NCI-H748 (cell line): Measurements from ENCODE around the gene EVI5.
"Not testable (repeated sequence)": the region's sequence is repeated elsewhere in the genome, so short reads cannot be mapped to it uniquely, and the experiment has no call there.

ENCODE experiments used
- DNase-seq: peaks from one replicate; lab custom pipeline; 2025; ENCODE audit not compliant: unreplicated experiment; lab: John Stamatoyannopoulos, UW

Gene EVI5

DNA sequence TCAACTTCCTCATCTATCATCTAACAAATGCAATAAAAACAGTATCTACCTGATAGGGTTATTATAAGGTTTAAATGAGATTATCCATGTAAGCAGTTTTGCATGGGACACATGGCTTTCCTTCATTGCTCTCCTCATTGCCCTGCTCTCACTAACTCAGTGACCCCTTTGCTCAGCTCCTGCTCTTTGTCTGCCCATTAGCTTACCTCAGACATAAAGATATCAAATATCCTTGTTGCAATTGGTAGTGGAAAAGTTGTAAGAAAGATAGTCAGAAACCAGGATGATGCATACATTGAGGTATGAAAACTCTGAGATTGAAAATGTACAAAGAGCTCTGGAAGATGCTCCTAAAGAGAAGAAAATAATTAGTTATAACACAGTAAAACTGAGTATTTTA lies 89.8 kb downstream of the EVI5 start:
- DNase-seq: no peak

DNA sequence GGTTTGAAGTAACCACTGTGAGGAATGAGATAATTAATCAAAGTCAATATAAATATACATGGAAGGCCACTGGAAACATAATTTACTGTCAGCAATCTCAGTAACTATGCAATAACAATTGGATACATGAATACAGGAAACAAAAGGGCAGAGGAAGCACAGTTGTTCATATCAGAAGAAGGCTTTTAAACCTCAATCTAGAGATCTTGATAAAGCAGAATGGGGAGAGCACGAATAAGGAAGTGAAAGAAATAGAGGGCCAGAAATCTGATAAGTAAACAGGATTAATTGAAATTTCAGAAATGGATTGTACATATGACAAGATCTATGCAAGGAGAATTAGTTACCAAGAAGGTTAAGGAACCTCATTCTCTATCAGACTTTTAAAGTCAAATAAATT lies 93.0 kb downstream of the EVI5 start:
- DNase-seq: no peak

DNA sequence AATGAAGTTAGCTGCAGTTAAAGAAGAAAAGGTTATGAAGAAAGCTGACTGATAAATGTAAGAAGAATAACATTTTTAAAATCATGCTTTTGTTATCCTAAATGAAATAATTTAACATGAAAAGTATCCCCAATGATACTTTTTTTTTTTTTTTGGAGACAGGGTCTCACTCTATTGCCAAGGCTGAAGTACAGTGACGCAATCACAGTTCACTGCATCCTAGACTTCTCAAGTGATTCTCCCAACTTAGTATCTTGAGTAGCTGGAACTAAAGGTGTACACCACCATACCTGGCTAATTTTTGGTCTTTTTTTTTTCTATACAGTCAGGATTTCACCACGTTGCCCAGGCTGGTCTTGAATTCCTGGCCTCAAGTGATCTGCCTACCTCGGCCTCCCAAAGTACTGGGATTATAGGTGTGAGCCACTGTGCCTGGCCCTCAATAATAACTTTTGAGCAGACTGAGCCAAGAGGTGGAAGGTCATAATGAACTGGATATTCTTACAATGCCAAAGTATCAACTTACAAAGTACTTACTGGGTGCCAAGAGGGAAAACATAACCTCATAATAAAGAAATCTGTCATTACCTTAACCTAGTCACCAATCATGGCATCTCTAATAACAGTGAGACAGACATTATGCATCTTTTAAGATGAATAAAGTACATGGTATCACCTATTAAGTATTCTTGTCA lies 94.5 kb downstream of the EVI5 start:
- DNase-seq: no peak

DNA sequence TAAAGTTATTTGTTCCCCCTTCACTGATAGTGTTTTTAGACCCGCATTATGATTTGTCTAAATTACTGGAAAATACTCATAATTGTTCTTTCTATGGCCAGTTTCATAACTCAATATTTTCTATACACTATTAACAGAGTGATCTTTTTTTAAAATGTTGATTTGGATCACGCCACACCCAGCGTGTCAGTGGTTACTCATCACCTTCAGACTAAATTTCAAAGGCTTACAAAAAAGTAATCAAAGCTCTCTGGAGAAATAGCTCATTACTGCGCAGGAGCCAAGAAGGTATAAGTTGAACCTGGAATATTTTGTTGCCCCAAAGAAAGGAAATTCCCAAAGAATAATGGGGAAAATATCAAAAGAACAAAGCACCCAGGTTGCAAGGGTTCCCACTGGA lies 104.9 kb downstream of the EVI5 start:
- no peak for DNase-seq

DNA sequence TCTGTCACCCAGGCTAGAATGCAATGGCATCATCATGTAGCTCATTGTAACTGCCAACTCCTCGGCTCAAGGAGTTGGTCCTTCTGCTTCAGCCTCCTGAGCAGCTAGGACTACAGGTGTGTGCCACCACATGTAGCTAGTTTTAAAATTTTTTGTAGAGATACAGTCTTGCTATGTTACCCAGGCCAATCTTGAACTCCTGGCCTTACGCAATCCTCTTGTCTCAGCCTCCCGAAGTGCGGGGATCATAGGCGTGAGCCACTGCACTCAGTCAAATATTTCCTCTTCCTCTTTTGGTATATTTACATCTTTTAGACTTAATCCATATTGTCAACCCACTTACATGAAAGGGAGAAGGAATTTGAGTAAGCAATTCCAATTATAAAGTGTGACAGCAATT lies 121.1 kb downstream of the EVI5 start:
- no peak for DNase-seq

DNA sequence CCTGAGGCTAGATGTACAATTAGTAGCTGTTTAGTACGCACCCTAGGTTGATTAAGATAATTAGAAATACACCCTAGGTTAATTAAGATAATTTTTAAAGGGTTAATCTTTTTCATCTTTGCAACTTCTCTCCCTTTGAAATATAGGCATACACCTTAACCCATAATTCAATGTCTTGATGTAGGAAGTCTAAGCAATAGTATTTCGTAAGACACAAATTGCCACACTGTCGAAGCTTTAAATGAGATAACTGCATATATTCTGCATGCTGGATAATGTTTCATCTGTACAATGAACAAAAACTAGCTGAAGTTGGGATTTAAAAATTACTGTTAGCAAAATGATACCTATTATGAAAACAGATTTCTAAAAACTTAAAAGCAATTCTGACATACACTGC lies 122.9 kb downstream of the EVI5 start:
- no peak for DNase-seq

DNA sequence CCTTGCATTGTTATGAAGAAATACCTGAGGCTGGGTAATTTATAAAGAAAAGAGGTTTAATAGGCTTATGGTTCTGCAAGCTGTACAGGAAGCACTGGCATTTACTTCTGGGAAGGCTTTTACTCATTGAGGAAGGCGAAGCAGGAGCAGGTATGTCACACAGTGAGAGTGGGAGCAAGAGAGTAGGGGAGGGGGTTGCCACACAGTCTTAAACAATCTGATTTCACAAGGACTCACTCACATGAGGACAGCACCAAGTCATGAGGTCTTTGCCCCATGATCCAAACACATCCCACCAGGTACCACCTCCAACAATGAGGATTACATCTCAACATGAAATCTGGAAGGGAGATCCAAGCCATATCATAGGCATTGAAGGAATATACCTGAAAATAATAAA lies 127.2 kb downstream of the EVI5 start:
- no peak for DNase-seq

DNA sequence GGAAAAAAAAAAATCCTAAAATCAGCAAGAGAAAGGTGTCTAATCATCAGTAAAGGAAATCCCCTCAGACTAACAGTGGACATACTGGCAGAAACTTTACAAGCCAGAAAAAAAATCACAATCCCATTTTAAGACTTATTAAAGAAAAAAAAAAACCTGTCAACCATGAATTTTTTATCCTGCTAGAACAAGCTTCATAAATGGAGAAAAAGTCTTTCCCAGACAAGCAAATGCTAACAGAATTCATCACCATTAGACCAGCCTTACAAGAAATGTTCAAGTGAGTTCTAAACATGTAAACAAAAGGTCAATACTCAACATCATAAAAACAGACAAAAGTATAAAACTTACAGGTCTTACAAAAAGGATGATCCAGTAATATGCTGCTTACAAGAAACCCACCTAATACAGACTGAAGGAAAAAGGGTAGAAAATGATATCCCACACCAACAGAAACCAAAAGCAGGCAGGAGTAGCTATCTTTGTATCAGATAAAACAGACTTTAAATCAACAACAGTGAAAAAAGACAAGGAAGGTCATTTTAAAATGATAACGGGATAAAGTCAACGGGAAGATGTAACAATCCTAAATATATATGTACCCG lies 129.6 kb downstream of the EVI5 start:
- no peak for DNase-seq

DNA sequence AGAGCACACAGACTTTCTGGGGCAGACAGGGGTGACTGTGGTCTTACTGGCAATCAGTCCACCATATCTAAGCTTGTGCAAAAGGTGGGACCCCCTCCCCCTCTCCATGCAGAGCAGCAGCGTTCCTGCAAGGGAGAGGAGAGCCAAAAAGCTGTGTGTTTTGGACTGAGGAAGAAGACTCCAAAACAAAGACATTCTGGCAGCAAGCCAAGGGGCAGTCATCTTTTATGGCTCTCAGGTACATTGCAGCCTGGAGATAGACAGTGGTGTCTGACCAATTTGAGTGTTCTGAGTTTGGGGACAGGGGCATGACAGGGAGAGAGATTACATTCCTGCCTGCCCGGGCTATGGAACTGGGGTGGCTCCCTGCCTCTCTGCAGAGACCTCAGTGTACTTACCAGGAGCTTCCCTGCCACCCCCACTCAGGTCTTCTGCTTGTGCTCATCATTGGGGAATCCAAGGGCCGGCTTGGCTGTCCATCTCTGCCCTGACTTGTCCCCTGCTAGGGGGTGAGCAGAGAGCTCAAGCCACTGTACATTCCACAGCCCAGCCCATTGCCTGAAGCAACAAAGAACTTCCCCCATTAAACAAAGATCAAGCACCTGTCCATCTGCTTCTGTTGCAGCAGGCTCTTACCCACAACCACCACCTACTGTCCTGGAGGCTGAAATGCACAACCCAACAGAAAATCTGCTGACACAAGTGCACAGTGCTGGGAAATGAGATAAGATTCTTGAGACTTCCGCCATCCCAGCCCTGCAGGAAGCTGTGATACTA lies 131.1 kb downstream of the EVI5 start:
- DNase-seq: no peak

DNA sequence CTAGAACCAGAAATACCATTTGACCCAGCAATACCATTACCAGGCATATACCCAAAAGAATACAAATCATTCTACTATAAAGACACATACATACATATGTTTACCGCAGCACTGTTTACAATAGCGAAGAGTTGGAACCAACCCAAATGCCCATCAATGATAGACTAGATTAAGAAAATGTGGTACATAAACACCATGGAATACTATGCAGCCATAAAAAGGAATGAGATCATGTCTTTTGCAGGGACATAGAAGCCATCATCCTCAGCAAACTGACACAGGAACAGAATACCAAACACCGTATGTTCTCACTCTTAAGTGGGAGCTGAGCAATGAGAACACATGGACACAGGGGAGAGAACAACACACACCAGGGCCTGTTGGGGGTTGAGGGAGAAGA lies 144.2 kb downstream of the EVI5 start:
- DNase-seq: not testable (repeated sequence)

DNA sequence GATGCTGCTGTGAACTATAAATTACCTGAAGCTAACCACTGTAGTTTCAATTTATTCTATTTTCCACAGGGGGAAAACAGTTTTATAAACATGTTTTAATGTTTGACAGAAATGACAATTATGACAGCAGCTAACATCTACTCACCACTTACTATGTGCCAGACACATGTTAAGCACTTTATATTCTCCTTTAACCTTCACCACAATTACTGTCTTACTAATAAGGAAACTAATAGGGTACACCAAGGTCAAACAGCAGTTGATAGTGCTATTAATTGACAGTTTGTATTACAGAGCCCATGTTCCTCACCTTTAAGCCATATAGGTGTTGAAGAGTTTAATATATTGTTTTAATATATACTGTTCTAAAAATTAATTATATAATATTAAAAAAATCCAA lies 146.4 kb downstream of the EVI5 start:
- no peak for DNase-seq

DNA sequence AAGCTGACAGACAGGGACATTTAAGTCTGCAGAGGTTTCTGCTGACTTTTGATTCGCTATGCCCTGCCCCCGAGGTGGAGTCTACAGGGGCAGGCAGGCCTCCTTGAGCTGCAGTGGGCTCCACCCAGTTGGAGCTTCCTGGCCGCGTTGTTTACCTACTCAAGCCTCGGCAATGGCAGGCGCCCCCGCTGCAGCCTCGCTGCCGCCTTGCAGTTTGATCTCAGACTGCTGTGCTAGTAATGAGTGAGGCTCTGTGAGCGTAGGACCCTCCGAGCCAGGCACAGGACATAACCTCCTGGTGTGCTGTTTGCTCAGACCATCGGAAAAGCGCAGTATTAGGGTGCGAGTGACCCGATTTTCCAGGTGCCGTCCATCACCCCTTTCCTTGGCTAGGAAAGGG lies 149.7 kb downstream of the EVI5 start:
- not testable (repeated sequence) for DNase-seq

DNA sequence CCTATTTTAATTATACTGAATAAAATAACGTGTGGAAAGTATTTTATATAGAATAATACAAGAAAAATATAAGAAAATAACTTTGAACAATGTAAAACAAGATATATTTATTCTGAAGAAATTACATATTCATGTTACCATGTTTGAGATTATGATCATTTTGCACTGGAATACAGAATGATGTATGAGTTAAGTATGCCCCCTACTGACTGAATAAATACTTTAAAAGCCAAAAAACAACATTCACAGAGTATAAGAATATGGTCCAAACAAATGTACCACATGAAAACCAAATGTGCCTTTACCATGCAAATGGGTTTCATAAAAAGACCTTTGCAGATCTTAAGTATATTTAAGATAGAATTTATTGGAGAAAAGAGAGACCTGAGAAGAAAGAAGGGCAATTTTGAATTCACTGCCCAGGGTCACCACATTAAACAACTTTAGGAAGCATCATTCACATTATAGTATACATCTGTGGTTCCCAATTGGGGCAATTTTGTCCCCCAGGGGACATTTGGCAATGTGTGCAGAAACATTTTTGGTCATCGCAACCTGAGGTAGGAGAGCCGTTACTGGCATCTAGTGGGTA lies 161.6 kb downstream of the EVI5 start:
- peak; percentile 11 for DNase-seq

DNA sequence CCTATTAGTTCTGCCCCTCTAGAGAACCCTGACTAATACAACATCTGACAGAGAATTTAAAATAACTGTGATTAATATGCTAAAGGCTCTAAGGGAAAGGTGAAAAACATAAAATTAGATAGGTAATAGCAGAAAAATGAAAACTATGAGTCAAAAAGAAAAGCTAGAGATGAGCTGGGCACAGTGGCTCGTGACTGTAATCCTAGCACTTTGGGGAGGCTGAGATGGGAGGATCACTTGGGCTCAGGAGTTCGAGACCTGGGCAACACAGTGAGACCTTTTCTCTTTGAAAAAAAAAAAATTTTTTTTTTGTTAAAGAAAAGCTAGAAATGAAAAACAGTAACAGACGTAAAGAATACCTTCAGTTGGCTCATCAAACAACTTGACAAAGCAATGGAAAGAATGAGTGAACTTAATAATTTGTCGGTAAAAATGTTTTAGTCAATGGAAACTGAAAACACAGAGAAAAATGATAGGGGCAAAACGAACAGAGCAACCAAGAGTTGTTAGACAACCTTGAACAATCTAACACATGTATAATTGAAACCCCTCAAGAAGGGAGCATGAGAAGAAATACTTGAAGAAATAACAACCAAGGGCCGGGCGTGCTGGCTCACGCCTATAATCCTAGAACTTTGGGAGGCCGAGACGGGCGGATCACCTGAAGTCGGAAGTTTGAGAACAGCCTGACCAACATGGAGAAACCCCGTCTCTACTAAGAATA lies 165.3 kb downstream of the EVI5 start:
- no peak for DNase-seq

DNA sequence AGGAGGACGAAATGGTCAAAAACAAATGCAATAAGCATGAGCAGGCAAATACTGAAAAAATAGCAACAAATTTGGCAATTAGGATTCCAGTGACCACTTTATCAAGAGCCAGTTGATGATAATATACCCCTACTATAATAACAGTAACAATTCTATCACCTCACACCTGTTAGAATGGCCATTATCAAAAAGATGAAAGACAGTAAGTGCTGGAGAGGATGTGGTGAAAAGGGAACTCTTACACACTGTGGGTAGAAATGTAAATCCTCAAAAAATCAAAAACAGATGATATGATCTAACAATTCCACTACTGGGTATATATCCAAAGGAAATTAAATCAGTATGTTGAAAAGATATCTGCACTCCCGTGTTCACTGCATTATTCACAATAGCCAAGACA lies 183.9 kb downstream of the EVI5 start:
- DNase-seq: no peak

DNA sequence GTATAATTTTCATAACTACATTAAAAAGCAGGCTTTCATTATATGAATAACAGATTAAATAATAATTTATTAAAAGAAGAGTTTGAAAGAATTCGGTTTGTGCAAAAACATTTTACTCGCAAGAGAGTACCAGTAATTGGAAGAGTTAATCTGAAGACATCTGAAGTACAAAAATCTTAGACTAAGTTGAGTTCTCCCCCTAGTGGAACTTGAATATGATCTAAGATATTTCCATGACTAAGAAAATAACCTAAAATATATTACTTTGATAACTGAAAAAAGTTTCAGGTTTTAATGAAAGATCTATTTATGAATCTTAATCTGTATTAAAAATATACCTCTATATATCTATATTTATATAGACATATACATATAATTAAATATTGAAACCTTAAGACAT lies 185.7 kb downstream of the EVI5 start:
- DNase-seq: no peak

DNA sequence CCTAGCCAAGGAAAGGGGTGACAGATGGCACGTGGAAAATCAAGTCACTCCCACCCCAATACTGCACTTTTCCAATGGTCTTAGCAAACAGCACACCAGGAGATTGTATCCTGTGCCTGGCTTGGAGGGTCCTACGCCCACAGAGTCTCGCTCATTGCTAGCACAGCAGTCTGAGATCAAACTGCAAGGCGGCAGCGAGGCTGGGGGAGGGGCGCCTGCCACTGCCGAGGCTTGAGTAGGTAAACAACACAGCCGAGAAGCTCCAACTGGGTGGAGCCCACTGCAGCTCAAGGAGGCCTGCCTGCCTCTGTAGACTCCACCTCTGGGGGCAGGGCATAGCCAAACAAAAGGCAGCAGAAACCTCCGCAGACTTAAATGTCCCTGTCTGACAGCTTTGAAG lies 195.5 kb downstream of the EVI5 start:
- not testable (repeated sequence) for DNase-seq

DNA sequence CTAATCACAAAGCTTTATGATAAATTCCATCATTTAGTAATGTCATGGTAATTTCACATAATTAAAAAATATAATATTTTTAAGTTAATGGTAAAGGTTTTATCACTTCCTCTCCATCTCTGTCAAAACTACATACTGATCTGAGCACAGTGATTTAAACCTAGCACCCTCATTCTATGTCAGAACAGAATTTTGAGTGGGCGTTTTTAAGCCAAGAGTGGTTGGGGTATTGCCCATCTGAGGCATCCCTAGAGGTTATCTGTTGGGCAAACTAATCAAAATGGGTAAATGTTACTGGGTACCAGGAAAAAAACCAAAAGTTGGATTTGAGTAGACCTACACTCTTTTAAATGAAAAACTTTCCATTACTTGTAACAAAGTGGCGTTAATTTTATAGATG lies 197.5 kb downstream of the EVI5 start:
- DNase-seq: no peak

DNA sequence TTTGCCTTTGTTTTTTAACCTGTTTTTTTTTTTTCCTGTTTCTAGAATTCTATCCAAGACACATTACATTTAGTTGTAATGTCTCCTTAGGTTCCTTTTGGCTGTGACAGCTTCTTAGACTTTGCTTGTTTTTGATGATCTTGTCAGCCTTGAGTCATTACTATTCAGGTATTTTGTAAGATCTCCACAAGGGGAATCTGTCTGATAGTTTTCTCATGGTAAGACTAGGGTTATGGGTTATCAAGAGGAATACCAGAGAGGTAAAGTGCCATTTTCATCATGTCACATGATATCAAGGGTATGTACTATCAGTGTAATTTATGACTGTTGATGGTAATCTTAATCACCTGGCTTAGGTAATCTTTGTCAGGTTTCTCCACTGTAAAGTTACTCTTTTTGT lies 199.1 kb downstream of the EVI5 start:
- DNase-seq: no peak

DNA sequence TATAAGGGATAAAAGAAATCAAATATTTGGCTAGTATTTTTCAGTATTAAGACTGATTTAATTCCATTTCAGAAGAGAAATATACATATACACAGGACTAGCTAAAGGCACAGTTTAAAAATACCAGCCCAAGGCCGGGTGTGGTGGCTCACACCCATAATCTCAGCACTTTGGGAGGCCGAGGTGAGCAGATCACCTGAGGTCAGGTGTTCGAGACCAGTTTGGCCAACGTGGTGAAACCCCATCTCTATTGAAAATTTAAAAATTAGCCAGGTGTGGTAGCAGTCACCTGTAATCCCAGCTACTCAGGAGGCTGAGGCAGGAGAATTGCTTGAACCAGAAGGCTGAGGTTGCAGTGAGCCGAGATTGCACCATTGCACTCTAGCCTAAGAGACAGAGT lies 200.1 kb downstream of the EVI5 start:
- not testable (repeated sequence) for DNase-seq
